ENCODE results near the gene NQO2.
A peak's percentile ranks its signal among the peaks of the same experiment; 100 is the strongest.
"Not testable (repeated sequence)": the region's sequence is repeated elsewhere in the genome, so short reads cannot be mapped to it uniquely, and the experiment has no call there.

NQO2 gene

GRCh38 chr6:2989332-2990247 lies 10.1 kb upstream of the NQO2 start:
- peak; percentile 98 for DNase-seq

- peak; percentile 75 for DNase-seq
Observed at GRCh38 chr6:2990248-2990931, 9.3 kb upstream of the NQO2 start.

GRCh38 chr6:2990932-2991506 lies 8.7 kb upstream of the NQO2 start:
- DNase-seq: peak; percentile 64

GRCh38 chr6:2992330-2992979 lies 7.2 kb upstream of the NQO2 start:
- DNase-seq: no peak

GRCh38 chr6:2993755-2994317 lies 5.9 kb upstream of the NQO2 start:
- peak; percentile 18 for DNase-seq

GRCh38 chr6:2998249-2998997 lies 1.3 kb upstream of the NQO2 start:
- DNase-seq: peak; percentile 64

- DNase-seq: peak; percentile 94
Observed at GRCh38 chr6:2998998-2999617, 586 bp upstream of the NQO2 start.

GRCh38 chr6:3001146-3001772 lies 1.6 kb downstream of the NQO2 start:
- DNase-seq: no peak

GRCh38 chr6:3001773-3002293 lies 2.1 kb downstream of the NQO2 start:
- peak; percentile 82 for DNase-seq

- not testable (repeated sequence) for DNase-seq
Observed at GRCh38 chr6:3003226-3003625, 3.5 kb downstream of the NQO2 start.

- DNase-seq: no peak
Observed at GRCh38 chr6:3005077-3005476, 5.4 kb downstream of the NQO2 start.

GRCh38 chr6:3005874-3006273 lies 6.2 kb downstream of the NQO2 start:
- DNase-seq: no peak

GRCh38 chr6:3006476-3006875 lies 6.8 kb downstream of the NQO2 start:
- DNase-seq: no peak

GRCh38 chr6:3007571-3007970 lies 7.9 kb downstream of the NQO2 start:
- DNase-seq: no peak

GRCh38 chr6:3008712-3009265 lies 9.1 kb downstream of the NQO2 start:
- DNase-seq: not testable (repeated sequence)

GRCh38 chr6:3009930-3010329 lies 10.2 kb downstream of the NQO2 start:
- DNase-seq: no peak

GRCh38 chr6:3011158-3011557 lies 11.5 kb downstream of the NQO2 start:
- DNase-seq: no peak

- DNase-seq: no peak
Observed at GRCh38 chr6:3011592-3011991, 11.9 kb downstream of the NQO2 start.

- DNase-seq: peak; percentile 69
Observed at GRCh38 chr6:3013486-3013885, 13.8 kb downstream of the NQO2 start.

GRCh38 chr6:3013901-3014674 lies 14.4 kb downstream of the NQO2 start:
- no peak for DNase-seq

Data from DMS53 (cell line).